ENCODE results near the gene SMIM23.

GRCh38 chr5:171795381-171795780 lies 9.8 kb downstream of the SMIM23 start:
- no peak for TF ChIP-seq CTCF (IDR thresholded peaks at IDR 0.05)
- no peak for TF ChIP-seq EZH2 (IDR thresholded peaks at IDR 0.05; ENCODE audit: borderline replicate concordance, insufficient read depth, low read depth, low read length, poor library complexity, severe bottlenecking)
